H1 (cell line): Measurements from ENCODE around the gene SLC25A21. TPM values are rescaled to one million over a fixed set of nuclear protein-coding genes. Genes with fewer than 3 reads are reported as not detected.

ENCODE experiments used
- CBX8 ChIP-seq: fragments of 300-800, 300-1000 bp; sonication (generic); IDR thresholded peaks from 2 replicates; pipeline ENCODE4 v1.7.1; 2016; ENCODE audit warnings: low read depth, low read length, borderline replicate concordance
- CHD1 ChIP-seq: IDR thresholded peaks from 2 replicates; pipeline ENCODE4 v1.6.1; 2012; ENCODE audit warnings: low read depth, low read length, improper control_type of control experiment
- EP300 ChIP-seq, 2 experiments: IDR thresholded peaks; 1 replicate in 1 of 2; 2 replicates in 1 of 2; pipeline ENCODE4 v1.6.1; 2011 to 2012; ENCODE audit warnings: low read depth in 2 of 2, low read length in 2 of 2, mild to moderate bottlenecking in 2 of 2, borderline replicate concordance in 1 of 2, inconsistent platforms in 1 of 2, moderate library complexity in 1 of 2
- EZH2 ChIP-seq: fragments of 200-600 bp; sonication (generic); IDR thresholded peaks from 2 replicates; pipeline ENCODE4 v1.7.1; 2012; ENCODE audit warnings: low read depth, mild to moderate bottlenecking, moderate library complexity, low read length, inconsistent platforms; ENCODE audit not compliant: severe bottlenecking
- PHF8 ChIP-seq: fragments of 200-600 bp; sonication (generic); conservative IDR thresholded peaks from 2 replicates; pipeline ENCODE4 v1.7.1; 2012; ENCODE audit warnings: low read depth, mild to moderate bottlenecking, inconsistent platforms, low read length, moderate library complexity
- polyA plus RNA-seq, 7 experiments: library from polyadenylated mRNA; depleted of rRNA in 3 of 7; stranded (reverse) in 5 of 7; unstranded in 2 of 7; fragments of >200 nt in 5 of 7; fragments of 200-250 nt in 2 of 7; gene quantifications; 1 replicate in 5 of 7; 2 replicates in 1 of 7; 4 replicates in 1 of 7; pipeline versions ENCODE4 v1.2.1 to v1.2.3, GENCODE V29; 2011 to 2013; ENCODE audit warnings: missing spikeins in 2 of 7, mixed read lengths in 2 of 7
- total RNA-seq: library from RNA; stranded (reverse); fragmentation: NEBNext Ultra II Directional; extraction: Animal tissue kit (Norgen Biotek cat#: 25700); gene quantifications from 2 replicates; pipeline ENCODE4 v1.2.1, GENCODE V29; 2021
- TF ChIP-seq, protein P1 (sequence below): fragments of 300-600 bp; sonication (generic); IDR thresholded peaks from 2 replicates; pipeline ENCODE4 v1.7.1; 2012; ENCODE audit warnings: low read length, moderate library complexity, mild to moderate bottlenecking, inconsistent platforms; ENCODE audit not compliant: insufficient replicate concordance
- TF ChIP-seq, protein P2 (sequence below), 3 experiments: IDR thresholded peaks; 1 replicate in 2 of 3; 2 replicates in 1 of 3; pipeline versions ENCODE4 v1.5.1 to v1.6.1; 2011; ENCODE audit warnings: low read length in 3 of 3, mild to moderate bottlenecking in 3 of 3, inconsistent platforms in 2 of 3, low read depth in 1 of 3, moderate library complexity in 1 of 3; ENCODE audit not compliant: insufficient read depth in 1 of 3; ENCODE audit errors: control extremely low read depth in 1 of 3

SLC25A21 gene
- total and polyA plus RNA-seq, 2 of the 8 experiments (the other 6 are each of a cell fraction or from before 2014, with no cell fraction given), result 6.9 to 15.7 TPM

DNA sequence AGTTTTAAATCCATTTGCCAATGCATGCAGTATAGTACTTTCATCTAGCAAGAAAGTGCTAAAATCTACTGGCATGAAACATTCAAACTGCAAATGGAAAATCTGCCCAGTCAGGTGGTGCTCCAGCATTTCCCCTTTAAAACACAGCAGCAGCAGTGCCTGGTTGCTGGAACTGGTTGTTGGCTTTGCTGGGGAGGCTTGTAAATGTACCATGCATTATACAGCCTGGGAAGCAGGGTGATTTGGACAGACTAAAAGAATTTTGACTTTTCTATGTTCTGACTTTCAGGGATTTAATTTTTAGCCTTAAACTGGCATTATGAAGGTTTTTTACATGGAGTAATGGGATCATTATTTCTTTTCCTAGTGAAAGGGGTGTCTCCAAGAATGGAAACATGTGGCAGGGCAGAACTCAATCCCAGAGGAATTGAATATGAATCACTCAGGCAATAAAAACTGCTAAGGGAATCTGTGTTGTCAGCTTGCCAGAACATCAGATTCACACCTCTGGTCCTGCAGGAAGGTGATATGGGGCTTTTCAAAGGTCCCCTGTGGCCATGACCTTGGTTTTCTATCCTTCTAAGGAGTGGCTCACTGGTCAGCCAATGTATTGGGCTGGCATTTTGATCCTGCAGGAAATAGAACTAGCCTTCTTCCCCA lies 519.7 kb downstream of the SLC25A21 start (continued):
- TF ChIP-seq, protein P1, sequence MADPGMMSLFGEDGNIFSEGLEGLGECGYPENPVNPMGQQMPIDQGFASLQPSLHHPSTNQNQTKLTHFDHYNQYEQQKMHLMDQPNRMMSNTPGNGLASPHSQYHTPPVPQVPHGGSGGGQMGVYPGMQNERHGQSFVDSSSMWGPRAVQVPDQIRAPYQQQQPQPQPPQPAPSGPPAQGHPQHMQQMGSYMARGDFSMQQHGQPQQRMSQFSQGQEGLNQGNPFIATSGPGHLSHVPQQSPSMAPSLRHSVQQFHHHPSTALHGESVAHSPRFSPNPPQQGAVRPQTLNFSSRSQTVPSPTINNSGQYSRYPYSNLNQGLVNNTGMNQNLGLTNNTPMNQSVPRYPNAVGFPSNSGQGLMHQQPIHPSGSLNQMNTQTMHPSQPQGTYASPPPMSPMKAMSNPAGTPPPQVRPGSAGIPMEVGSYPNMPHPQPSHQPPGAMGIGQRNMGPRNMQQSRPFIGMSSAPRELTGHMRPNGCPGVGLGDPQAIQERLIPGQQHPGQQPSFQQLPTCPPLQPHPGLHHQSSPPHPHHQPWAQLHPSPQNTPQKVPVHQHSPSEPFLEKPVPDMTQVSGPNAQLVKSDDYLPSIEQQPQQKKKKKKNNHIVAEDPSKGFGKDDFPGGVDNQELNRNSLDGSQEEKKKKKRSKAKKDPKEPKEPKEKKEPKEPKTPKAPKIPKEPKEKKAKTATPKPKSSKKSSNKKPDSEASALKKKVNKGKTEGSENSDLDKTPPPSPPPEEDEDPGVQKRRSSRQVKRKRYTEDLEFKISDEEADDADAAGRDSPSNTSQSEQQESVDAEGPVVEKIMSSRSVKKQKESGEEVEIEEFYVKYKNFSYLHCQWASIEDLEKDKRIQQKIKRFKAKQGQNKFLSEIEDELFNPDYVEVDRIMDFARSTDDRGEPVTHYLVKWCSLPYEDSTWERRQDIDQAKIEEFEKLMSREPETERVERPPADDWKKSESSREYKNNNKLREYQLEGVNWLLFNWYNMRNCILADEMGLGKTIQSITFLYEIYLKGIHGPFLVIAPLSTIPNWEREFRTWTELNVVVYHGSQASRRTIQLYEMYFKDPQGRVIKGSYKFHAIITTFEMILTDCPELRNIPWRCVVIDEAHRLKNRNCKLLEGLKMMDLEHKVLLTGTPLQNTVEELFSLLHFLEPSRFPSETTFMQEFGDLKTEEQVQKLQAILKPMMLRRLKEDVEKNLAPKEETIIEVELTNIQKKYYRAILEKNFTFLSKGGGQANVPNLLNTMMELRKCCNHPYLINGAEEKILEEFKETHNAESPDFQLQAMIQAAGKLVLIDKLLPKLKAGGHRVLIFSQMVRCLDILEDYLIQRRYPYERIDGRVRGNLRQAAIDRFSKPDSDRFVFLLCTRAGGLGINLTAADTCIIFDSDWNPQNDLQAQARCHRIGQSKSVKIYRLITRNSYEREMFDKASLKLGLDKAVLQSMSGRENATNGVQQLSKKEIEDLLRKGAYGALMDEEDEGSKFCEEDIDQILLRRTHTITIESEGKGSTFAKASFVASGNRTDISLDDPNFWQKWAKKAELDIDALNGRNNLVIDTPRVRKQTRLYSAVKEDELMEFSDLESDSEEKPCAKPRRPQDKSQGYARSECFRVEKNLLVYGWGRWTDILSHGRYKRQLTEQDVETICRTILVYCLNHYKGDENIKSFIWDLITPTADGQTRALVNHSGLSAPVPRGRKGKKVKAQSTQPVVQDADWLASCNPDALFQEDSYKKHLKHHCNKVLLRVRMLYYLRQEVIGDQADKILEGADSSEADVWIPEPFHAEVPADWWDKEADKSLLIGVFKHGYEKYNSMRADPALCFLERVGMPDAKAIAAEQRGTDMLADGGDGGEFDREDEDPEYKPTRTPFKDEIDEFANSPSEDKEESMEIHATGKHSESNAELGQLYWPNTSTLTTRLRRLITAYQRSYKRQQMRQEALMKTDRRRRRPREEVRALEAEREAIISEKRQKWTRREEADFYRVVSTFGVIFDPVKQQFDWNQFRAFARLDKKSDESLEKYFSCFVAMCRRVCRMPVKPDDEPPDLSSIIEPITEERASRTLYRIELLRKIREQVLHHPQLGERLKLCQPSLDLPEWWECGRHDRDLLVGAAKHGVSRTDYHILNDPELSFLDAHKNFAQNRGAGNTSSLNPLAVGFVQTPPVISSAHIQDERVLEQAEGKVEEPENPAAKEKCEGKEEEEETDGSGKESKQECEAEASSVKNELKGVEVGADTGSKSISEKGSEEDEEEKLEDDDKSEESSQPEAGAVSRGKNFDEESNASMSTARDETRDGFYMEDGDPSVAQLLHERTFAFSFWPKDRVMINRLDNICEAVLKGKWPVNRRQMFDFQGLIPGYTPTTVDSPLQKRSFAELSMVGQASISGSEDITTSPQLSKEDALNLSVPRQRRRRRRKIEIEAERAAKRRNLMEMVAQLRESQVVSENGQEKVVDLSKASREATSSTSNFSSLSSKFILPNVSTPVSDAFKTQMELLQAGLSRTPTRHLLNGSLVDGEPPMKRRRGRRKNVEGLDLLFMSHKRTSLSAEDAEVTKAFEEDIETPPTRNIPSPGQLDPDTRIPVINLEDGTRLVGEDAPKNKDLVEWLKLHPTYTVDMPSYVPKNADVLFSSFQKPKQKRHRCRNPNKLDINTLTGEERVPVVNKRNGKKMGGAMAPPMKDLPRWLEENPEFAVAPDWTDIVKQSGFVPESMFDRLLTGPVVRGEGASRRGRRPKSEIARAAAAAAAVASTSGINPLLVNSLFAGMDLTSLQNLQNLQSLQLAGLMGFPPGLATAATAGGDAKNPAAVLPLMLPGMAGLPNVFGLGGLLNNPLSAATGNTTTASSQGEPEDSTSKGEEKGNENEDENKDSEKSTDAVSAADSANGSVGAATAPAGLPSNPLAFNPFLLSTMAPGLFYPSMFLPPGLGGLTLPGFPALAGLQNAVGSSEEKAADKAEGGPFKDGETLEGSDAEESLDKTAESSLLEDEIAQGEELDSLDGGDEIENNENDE, result no peak
- peak; percentile 27 for TF ChIP-seq EZH2
- no peak for TF ChIP-seq EP300 (IDR thresholded peaks at IDR 0.05; ENCODE audit: borderline replicate concordance in 1 of 2, low read depth in 2 of 2, low read length in 2 of 2)
- peak; percentile 89; the same call in 1 of the 2 replicates for TF ChIP-seq CBX8
- no peak for TF ChIP-seq PHF8
- TF ChIP-seq, protein P2, sequence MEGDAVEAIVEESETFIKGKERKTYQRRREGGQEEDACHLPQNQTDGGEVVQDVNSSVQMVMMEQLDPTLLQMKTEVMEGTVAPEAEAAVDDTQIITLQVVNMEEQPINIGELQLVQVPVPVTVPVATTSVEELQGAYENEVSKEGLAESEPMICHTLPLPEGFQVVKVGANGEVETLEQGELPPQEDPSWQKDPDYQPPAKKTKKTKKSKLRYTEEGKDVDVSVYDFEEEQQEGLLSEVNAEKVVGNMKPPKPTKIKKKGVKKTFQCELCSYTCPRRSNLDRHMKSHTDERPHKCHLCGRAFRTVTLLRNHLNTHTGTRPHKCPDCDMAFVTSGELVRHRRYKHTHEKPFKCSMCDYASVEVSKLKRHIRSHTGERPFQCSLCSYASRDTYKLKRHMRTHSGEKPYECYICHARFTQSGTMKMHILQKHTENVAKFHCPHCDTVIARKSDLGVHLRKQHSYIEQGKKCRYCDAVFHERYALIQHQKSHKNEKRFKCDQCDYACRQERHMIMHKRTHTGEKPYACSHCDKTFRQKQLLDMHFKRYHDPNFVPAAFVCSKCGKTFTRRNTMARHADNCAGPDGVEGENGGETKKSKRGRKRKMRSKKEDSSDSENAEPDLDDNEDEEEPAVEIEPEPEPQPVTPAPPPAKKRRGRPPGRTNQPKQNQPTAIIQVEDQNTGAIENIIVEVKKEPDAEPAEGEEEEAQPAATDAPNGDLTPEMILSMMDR (IDR thresholded peaks at IDR 0.05; ENCODE audit: control extremely low read depth in 1 of 3, insufficient read depth in 1 of 3, low read depth in 1 of 3, low read length in 3 of 3), result no peak
- TF ChIP-seq CHD1, result no peak
